Fibroblast of skin of abdomen (primary cell): Measurements from ENCODE around the gene CAMK2G.
"Not testable (repeated sequence)": the region's sequence is repeated elsewhere in the genome, so short reads cannot be mapped to it uniquely, and the experiment has no call there.

Experiments
- DNase-seq: peaks from one replicate; pipeline ENCODE4 v3.0.0-alpha.2; 2013

CAMK2G gene

GRCh38 chr10:73788864-73789658 is 85.3 kb downstream of the CAMK2G start:
- no peak for DNase-seq

DNA sequence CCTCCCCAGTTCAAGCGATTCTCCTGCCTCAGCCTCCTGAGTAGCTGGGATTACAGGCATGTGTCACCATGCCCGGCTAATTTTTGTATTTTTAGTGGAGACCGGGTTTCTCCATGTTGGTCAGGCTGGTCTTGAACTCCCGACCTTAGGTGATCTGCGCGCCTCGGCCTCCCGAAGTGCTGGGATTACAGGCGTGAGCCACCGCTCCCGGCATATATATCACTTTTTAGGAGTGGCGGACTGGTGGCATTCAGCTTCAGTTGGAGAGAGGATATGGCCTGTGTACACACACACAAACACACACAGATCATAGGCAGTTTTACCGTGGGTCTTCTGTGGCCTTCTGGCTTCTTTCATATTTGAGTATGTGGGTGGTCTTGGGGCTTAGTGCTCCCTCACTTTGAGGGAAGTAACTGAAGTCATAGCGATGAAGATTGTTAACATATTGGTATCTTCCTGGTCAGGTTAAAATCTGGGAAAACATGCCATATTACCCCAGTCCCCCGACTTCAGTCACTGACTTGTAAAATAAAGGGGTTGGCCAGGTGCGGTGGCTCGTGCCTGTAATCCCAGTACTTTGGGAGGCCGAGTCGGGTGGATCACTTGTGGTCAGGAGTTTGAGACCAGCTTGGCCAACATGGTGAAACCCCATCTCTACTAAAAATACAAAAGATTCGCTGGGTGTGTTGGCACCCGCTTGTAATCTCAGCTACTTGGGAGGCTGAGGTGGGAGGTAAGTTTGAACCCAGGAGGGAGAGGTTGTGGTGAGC is 87.1 kb downstream of the CAMK2G start:
- DNase-seq, result not testable (repeated sequence)

GRCh38 chr10:73786512-73786885 is 87.9 kb downstream of the CAMK2G start:
- no peak for DNase-seq

DNA sequence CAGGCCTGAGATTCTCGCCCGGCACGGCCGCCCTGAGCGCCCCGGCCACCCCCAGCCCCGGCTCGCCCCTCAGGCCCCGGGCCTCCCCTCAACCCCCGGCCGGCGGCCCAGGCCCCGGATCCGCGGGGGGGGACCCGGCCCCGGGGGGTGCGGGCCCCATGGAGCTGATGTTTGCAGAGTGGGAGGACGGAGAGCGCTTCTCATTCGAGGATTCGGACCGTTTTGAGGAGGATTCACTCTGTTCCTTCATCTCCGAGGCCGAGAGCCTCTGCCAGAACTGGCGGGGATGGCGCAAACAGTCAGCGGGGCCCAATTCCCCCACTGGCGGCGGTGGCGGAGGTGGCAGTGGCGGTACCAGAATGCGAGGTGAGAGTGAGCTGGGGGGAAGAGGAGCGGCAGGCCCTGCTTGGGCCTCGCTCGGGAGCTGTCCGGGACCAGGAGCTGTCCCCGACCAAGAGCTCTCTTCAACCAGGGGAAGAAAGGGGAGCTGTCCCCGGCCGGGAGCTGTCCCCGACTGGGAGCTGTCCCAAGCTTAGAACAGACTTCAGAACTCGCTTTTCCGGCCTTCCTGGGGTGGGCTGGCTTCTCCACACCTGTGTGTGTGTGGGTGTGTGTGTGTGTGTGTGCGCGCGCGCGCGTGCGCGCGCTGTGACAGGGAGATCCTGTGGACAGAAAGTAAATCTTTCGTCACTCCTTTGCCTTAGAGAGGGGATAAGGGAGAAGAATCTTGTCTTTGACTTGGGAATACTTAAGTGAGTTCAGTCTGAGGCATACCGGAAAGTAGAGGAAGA is 88.4 kb downstream of the CAMK2G start:
- peak; percentile 33 for DNase-seq

DNA sequence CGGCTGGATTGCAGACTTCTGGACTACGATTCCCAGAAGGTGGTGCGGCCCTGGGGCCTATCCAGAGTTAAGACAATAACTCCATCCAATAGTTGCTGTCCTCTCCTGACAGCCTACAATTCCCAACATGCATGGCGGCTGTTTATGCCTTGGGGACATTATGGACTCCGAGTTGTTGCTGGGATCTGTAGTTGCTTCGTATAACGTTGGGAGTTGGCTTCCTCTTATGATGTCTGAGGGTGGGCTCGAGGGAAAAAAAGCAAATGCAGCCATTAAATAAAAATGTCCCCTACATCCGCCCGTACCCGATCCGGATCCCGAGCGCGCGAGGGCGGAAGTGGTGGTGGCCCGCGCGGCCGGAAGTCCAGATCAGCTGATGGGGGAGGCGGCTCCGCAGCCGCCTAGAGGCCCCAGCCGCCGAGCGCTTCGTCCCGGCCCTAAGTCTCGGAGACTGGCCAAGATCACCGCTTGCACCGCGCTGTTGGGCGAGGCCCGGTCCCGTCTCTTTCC is 89.1 kb downstream of the CAMK2G start, which contains the start of gene ZSWIM8:
Gene ZSWIM8 (plus strand): TSS at position 396 of the 510 bp plus-strand sequence. CDS start 273 bp downstream, outside the sequence.
- DNase-seq, result peak; percentile 95

- no peak for DNase-seq
Observed at GRCh38 chr10:73782749-73783085, 91.6 kb downstream of the CAMK2G start.

DNA sequence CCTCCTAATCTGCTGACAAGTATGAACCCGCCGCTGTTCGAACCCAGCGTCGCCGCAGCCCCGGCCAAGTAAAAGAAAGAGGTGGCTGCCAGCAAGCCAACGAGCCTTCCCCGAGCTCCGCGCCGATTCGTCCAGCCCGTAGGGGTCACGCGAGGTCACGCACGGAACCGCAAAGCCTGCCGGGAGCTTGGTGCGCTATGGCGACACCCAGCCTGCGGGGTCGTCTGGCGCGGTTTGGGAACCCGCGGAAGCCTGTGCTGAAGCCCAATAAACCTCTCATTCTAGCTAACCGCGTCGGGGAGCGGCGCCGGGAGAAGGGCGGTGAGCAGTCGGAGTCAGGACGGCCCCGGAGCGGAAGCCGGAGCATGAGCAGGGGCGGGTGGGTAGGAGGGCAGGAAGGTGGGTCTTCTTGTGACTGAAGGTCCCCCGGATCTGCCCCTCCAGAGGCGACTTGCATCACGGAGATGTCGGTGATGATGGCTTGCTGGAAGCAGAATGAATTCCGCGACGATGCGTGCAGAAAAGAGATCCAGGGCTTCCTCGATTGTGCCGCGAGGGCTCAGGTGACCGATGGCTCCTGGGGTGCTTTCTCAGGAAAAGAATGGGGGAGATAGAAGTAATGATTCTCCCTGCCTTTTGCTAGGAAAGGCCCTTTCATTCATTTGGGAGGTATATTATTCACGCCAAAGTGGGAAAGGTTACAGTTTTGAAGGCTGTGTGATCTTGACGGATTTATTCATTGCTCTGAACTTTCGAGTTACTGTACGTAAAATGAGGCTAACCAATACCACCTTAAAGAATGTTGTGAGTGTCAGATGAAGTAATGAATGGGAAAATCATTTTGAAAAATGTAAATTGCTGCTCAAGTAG is 92.2 kb downstream of the CAMK2G start, which contains the start of gene CHCHD1:
Gene CHCHD1 (plus strand): TSS at position 170 of the 870 bp plus-strand sequence. CDS start 28 bp downstream, at position 198.
- DNase-seq, result peak; percentile 85

GRCh38 chr10:73781548-73781878 is 92.8 kb downstream of the CAMK2G start:
- DNase-seq, result no peak

- DNase-seq, result no peak
Observed at GRCh38 chr10:73780966-73781365, 93.4 kb downstream of the CAMK2G start.

- DNase-seq, result no peak
Observed at GRCh38 chr10:73780301-73780700, 94.1 kb downstream of the CAMK2G start.

GRCh38 chr10:73779539-73780197 is 94.7 kb downstream of the CAMK2G start:
- DNase-seq, result no peak

DNA sequence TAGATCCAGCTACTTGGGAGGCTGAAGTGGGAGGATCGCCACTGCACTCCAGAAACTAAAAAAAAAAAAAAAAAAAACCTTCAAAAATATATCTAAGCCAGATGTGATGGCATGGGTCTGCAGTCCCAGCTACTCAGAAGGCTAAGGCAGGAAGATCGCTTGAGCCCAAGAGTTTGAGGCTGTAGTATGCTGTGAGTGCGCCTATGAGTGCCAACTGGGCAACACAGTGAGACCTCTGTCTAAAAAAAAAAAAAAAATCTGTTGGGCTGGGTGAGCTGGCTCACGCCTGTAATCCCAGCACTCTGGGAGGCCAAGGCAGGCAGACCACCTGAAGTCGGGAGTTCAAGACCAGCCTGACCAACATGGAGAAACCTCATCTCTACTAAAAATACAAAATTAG is 95.3 kb downstream of the CAMK2G start:
- DNase-seq, result no peak

DNA sequence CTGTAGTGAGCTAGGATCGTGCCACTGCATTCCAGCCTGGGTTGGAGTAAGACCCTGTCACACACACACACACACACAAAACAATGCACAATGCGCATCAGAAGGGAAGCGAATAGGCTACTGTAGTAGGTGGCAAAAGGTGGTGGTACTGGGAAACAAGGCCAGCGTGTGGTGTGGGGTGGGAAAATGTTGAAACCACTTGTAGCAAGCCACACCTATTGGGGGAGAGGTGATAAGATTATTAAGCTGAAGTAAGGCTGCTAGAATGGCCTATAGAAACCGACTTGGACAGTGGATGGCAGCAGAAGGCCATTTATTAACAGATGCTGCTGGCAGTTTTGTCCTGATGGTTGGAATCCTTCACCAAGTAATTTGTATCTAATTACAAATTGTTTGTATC is 99.7 kb downstream of the CAMK2G start:
- DNase-seq, result peak; percentile 15

DNA sequence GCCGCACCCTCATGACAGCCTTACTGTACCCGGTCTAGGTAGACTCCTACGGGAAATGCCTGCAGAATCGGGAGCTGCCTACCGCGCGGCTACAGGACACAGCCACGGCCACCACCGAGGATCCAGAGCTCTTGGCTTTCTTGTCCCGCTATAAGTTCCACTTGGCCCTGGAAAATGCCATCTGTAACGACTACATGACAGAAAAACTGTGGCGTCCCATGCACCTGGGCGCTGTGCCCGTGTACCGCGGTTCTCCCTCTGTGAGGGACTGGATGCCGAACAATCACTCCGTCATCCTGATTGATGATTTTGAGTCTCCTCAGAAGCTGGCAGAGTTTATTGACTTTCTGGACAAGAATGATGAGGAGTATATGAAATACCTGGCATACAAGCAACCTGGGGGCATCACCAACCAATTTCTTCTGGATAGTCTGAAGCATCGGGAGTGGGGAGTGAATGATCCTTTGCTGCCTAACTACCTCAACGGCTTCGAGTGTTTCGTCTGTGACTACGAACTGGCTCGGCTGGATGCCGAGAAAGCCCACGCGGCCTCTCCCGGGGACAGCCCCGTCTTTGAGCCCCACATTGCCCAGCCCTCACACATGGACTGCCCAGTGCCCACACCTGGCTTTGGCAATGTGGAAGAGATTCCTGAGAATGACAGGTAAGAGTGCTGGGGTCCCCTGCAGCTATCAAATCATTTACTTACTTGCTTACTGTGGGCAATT is 101.0 kb downstream of the CAMK2G start:
- no peak for DNase-seq

DNA sequence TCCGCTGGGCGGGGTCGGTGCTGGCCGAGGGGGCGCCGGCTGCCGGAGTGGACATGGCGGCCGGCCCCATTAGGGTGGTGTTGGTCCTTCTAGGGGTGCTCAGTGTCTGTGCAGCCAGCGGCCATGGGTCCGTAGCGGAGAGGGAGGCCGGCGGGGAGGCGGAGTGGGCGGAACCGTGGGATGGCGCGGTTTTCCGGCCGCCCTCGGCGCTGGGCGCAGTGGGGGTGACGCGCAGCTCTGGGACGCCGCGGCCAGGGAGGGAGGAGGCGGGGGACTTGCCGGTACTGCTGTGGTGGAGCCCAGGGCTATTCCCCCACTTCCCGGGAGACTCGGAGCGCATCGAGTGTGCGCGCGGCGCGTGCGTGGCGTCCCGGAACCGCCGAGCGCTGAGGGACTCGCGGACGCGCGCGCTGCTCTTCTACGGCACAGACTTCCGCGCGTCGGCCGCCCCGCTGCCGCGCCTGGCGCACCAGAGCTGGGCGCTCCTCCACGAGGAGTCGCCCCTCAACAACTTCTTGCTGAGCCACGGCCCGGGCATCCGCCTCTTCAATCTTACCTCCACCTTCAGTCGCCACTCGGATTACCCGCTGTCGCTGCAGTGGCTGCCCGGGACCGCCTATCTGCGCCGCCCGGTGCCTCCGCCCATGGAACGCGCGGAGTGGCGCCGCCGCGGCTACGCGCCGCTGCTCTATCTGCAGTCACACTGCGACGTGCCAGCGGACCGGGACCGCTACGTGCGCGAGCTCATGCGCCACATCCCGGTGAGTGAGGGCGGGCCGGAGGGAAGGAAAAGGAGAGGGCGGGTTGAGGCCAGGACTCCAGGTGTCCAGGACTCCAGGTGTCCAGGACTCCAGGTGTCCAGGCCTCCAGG is 101.8 kb downstream of the CAMK2G start:
- DNase-seq, result peak; percentile 82

DNA sequence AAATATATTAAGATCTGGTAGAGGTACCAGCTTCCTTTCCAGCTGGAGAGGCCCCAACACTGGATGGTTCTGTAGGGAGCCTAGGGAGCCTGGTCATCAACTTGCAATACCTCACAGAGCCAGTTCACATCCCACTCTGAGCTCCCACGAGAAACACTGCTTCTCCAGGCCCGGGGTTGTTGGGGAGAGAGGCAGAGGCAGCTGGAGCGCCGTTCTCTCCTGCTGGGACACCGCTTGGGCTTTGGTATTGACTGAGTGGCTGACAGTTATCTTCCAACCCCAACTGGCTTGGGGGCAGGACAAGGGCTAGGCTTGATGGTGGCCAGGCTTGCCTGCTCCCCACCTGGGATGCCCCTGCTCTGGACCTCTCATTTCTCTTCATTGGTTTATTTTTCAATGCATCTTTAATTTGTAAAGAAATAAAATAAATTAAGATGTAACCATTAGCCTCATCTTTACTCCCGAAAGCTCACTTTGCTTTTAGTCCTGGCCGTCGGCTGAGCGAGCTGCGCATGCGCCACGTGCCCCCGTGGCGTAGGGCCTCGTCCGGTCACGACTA is 102.6 kb downstream of the CAMK2G start:
- DNase-seq, result peak; percentile 76

DNA sequence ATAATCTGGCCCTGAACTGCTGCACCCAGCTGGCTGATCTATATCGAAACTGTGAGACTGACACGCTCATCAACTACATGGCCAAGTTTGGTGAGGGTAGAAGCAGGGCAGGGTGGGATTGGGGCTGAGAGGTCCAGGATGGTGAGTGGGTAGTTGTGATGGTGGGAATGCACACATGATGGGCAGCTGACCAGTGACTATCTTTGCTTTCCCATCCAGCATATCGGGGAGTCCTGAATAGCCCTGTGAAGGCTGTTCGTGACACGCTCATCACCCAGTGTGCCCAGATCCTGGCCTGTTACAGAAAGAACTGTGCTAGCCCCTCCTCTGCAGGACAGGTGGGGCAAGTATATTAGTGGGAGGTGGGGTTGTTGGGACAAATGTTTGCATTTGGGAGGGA is 105.0 kb downstream of the CAMK2G start:
- no peak for DNase-seq

DNA sequence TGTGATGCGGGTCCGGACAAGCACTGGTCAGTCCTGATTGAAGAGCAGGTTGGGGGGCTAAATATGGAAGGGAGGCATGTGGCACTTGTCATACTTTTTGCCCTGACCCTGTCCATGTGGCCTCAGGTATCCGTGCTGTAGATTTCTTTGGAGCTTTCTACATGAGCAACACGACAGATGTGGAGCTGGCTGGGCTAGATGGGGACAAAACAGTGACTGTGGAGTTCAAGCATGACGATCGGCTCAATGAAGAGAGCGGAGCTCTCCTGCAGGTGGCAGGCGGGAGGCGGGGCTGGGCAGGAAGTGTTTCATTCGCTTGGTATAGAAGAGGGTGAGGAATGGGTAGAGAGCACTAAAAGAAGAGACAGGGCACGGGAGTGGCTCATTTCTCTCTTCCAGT is 105.5 kb downstream of the CAMK2G start:
- no peak for DNase-seq

DNA sequence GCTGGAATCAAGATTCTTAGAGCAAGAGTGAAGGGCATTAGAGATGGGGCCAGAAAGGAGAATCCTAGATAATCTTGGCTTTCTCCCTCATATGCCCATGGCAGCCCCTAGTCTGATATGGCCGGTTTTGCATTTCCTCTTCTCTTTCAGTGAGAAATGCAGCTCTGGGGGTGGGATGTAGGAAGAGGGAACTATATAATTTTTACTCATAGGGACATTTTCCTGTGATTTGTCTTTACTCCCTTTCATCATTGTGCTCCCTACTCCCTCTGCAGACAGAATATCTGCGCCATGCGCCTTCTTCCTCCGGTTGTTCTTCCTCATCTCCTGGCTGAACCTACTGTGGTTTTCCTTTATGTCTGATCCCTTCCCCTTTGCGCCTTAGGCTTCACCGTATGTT is 109.3 kb downstream of the CAMK2G start:
- DNase-seq, result no peak
